Measurements from ENCODE around the gene HOXC10.

HOXC10 gene

DNA sequence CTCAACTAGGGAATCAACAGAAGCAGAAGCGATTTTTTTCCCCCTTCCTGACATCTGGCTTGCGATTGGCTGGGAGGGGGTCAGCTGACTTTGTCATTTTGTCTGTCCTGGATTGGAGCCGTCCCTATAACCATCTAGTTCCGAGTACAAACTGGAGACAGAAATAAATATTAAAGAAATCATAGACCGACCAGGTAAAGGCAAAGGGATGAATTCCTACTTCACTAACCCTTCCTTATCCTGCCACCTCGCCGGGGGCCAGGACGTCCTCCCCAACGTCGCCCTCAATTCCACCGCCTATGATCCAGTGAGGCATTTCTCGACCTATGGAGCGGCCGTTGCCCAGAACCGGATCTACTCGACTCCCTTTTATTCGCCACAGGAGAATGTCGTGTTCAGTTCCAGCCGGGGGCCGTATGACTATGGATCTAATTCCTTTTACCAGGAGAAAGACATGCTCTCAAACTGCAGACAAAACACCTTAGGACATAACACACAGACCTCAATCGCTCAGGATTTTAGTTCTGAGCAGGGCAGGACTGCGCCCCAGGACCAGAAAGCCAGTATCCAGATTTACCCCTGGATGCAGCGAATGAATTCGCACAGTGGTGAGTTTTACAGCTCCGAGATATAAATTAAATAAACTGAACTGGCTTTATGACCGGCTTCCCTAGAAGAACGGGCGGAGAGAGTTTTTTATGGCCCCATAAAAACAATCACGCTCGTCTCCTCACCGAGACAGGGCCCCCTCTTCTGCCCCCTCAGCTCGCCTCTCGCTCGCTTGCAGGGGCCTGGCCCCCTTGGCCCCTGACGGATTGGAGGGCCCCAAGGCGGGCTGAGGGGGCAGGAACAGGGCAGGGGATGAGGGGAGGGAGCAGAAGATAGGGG, 43.6 kb downstream of the HOXC10 start, which contains the start of gene HOXC6:
Gene HOXC6 (plus strand): TSS at position 127 of the 888 bp plus-strand sequence. CDS start 82 bp downstream, at position 209.
- no peak within 1 kb of the TSS for H3K4me3 Mint-ChIP-seq
- no peaks in the 10 kb centered on the region for H3K36me3 Mint-ChIP-seq (ENCODE audit: low read depth)
- intact Hi-C loops (cut with micrococcal nuclease): no loop called here
- H3K27me3 Mint-ChIP-seq: peaks cover 91% of the 10 kb centered on the region
- no peak within 1 kb of the TSS for H3K27ac Mint-ChIP-seq
- H3K9me3 Mint-ChIP-seq: peaks cover 7% of the 10 kb centered on the region
- H3K4me1 Mint-ChIP-seq (ENCODE audit: low read depth): peaks cover 24% of the 10 kb centered on the region

DNA sequence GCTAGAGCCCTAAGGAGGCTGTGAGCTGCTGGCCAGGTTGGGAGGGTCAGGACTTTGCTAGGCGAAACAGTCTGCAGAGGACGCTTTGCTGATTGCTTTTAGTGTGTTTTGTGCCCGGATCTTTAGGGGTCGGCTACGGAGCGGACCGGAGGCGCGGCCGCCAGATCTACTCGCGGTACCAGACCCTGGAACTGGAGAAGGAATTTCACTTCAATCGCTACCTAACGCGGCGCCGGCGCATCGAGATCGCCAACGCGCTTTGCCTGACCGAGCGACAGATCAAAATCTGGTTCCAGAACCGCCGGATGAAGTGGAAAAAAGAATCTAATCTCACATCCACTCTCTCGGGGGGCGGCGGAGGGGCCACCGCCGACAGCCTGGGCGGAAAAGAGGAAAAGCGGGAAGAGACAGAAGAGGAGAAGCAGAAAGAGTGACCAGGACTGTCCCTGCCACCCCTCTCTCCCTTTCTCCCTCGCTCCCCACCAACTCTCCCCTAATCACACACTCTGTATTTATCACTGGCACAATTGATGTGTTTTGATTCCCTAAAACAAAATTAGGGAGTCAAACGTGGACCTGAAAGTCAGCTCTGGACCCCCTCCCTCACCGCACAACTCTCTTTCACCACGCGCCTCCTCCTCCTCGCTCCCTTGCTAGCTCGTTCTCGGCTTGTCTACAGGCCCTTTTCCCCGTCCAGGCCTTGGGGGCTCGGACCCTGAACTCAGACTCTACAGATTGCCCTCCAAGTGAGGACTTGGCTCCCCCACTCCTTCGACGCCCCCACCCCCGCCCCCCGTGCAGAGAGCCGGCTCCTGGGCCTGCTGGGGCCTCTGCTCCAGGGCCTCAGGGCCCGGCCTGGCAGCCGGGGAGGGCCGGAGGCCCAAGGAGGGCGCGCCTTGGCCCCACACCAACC, 44.8 kb downstream of the HOXC10 start:
- Mint-ChIP-seq H3K36me3 (ENCODE audit: low read depth) (no peaks in the 10 kb centered on the region), H3K4me1 (ENCODE audit: low read depth) (peaks cover 24% of the 10 kb centered on the region), H3K27me3 (peaks cover 90% of the 10 kb centered on the region), H3K9me3 (peaks cover 7% of the 10 kb centered on the region), H3K27ac (no peak overlapping the region), H3K4me3 (no peak overlapping the region)
- intact Hi-C loops (cut with micrococcal nuclease): loop anchor here (5.0 kb wide), 1 partner anchor 98 kb away; no protein-coding TSS in a partner anchor

DNA sequence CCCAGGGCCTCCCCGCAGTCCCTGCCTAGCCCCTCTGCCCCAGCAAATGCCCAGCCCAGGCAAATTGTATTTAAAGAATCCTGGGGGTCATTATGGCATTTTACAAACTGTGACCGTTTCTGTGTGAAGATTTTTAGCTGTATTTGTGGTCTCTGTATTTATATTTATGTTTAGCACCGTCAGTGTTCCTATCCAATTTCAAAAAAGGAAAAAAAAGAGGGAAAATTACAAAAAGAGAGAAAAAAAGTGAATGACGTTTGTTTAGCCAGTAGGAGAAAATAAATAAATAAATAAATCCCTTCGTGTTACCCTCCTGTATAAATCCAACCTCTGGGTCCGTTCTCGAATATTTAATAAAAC, 45.5 kb downstream of the HOXC10 start:
- Mint-ChIP-seq H3K36me3 (ENCODE audit: low read depth) (no peaks in the 10 kb centered on the region), H3K4me1 (ENCODE audit: low read depth) (peaks cover 24% of the 10 kb centered on the region), H3K27me3 (peaks cover 93% of the 10 kb centered on the region), H3K4me3 (no peak overlapping the region), H3K9me3 (peaks cover 7% of the 10 kb centered on the region), H3K27ac (no peak overlapping the region)
- intact Hi-C loops (cut with micrococcal nuclease): loop anchor here (5.0 kb wide), 1 partner anchor 97 kb away; no protein-coding TSS in a partner anchor

DNA sequence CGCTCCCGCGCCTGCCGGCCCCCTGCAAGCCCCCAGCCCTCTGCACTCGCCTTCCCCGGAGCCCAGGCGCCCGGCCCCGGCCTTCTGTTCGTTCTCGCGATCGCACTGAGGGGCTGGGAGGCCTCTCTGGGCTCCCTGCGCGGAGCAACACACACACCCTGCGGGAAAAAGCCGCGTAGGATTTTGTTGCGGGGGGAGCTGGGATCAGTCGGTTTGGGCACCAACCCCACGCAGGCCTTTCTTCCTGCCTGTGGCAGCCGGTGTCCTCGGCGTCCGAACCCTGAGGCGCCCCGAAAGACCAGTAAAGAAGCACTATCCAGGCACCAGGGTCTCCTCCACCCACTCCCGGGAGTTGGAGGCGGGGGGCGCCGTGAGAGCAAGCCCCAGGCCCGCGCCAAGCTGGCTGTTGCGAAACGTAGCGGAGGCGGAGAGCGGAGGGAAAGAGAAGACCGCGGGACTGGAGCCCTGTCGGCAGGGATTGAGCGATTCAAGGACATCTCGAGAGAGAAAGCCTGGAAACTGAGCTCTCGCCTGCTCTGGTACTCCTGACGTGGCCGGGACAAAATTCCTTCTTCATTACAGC, 46.0 kb downstream of the HOXC10 start:
- Mint-ChIP-seq H3K9me3 (peaks cover 7% of the 10 kb centered on the region), H3K4me3 (no peak overlapping the region), H3K4me1 (ENCODE audit: low read depth) (peaks cover 24% of the 10 kb centered on the region), H3K27me3 (peaks cover 93% of the 10 kb centered on the region), H3K27ac (no peak overlapping the region), H3K36me3 (ENCODE audit: low read depth) (no peaks in the 10 kb centered on the region)
- intact Hi-C loops (cut with micrococcal nuclease): loop anchor here (5.0 kb wide), 1 partner anchor 96 kb away; no protein-coding TSS in a partner anchor

DNA sequence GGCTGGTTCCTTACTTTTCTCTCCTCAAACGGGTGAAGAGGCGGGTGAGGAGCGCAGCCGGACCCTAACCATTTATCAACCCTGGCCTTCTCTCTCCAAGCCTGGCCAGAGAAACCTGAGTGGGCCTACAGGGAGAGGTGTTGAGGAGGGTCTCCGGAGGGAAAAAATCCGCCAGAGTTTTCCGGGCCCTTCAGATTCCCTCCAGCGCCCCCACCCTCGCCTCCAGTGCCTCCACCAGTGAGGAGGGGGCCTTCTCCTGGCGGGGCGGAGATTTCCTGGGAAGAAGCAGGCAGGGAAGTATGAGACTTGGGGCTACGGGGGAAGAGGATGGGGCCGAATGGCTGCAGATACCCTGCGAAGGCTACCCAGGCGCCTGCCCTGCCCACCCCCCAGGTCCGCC, 46.5 kb downstream of the HOXC10 start:
- no peaks in the 10 kb centered on the region for H3K36me3 Mint-ChIP-seq (ENCODE audit: low read depth)
- peaks cover 7% of the 10 kb centered on the region for H3K9me3 Mint-ChIP-seq
- no peak overlapping the region for H3K27ac Mint-ChIP-seq
- peaks cover 93% of the 10 kb centered on the region for H3K27me3 Mint-ChIP-seq
- H3K4me3 Mint-ChIP-seq: no peak overlapping the region
- intact Hi-C loops (cut with micrococcal nuclease): loop anchor here (5.0 kb wide), 1 partner anchor 96 kb away; no protein-coding TSS in a partner anchor
- H3K4me1 Mint-ChIP-seq (ENCODE audit: low read depth): peaks cover 23% of the 10 kb centered on the region

DNA sequence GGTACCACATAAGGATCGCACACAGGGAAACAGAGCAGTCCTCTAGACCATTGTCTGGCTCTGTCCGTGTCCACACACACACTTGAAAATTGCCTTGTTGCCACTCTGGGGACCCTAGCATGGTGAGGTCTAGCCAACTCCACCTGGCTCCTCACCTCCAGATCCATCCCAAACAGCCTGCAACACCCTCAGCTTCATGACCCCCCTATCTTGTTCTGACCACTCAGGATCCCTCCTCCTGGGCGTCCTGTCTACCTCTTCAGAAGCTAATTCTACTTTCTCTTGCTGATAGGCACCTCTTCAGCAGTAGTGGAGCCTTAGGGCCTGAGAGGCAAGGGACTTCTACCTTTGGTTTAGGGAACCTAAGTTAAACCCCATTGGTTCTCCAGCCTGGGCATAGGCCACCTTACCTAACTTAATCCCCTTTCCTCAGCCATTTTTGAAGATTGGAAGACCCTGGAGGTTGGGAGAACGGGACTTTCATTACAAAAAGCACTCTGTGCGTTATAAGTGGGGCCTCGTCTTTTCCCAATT, 47.2 kb downstream of the HOXC10 start:
- no peaks in the 10 kb centered on the region for H3K36me3 Mint-ChIP-seq (ENCODE audit: low read depth)
- H3K27me3 Mint-ChIP-seq: peaks cover 93% of the 10 kb centered on the region
- peaks cover 7% of the 10 kb centered on the region for H3K9me3 Mint-ChIP-seq
- no peak overlapping the region for H3K27ac Mint-ChIP-seq
- H3K4me3 Mint-ChIP-seq: no peak overlapping the region
- H3K4me1 Mint-ChIP-seq (ENCODE audit: low read depth): peaks cover 16% of the 10 kb centered on the region
- intact Hi-C loops (cut with micrococcal nuclease): loop anchor here (2.0 to 5.0 kb wide), 2 partner anchors 95 to 159 kb away; no protein-coding TSS in a partner anchor

DNA sequence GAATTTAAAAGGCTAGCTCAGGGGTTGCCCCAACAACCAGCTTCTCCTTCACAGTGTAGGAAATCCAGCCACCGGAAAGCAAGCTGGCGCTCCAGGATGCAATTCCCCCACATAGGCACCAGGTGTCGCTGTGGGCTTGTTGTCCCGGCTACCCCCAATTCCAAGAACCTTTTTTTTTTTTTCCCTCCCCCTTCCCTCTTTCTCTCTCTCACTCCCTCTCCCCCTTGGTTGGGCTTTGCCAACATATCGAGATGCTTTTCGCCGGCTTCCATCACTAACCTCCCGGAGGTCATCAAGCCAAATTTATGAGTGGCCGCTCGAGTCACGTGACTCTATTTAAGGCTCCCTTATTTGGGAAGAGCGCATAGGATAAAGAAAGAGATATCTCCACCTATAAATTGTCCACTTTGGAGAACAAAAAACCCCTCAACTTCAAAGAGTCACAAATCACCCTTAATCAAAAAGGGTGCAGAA, 47.7 kb downstream of the HOXC10 start, which contains the start of gene HOXC5:
Gene HOXC5 (plus strand): TSS at position 424 of the 474 bp plus-strand sequence. CDS start 73 bp downstream, outside the sequence.
- peaks cover 15% of the 10 kb centered on the region for H3K4me1 Mint-ChIP-seq (ENCODE audit: low read depth)
- no peak within 1 kb of the TSS for H3K4me3 Mint-ChIP-seq
- peaks cover 7% of the 10 kb centered on the region for H3K9me3 Mint-ChIP-seq
- no peak within 1 kb of the TSS for H3K27ac Mint-ChIP-seq
- H3K27me3 Mint-ChIP-seq: peaks cover 93% of the 10 kb centered on the region
- H3K36me3 Mint-ChIP-seq (ENCODE audit: low read depth): no peaks in the 10 kb centered on the region
- intact Hi-C loops (cut with micrococcal nuclease): loop anchor here (2.0 to 5.0 kb wide), 2 partner anchors 95 to 158 kb away; no protein-coding TSS in a partner anchor

DNA sequence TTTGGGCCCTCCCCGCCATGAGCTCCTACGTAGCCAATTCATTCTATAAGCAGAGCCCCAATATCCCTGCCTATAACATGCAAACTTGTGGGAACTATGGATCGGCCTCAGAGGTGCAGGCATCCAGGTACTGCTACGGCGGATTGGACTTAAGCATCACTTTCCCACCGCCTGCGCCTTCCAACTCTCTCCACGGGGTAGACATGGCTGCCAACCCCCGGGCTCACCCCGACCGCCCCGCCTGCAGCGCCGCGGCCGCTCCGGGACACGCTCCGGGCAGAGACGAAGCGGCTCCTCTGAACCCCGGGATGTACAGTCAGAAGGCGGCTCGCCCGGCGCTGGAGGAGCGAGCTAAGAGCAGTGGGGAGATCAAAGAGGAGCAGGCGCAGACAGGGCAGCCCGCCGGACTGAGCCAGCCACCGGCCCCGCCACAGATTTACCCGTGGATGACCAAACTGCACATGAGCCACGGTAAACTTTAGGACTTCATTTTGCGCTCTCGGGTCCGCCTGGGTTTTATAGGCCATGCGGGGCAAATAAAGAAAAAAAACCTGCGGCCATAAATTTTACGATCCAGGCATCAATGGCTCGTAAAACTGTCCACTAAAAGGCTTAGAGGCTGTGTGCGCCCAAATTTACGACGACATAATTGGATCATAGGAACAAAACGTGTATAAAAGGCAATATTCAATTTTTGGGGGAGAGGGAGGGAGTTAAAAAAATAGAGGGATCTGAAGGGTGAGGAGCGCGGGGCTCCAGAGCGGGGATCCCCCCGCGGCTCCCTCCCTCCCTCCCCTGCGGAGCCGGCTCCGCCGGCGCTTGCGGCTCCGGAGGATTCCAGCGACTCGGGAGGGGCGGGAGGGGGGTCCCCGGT, 48.4 kb downstream of the HOXC10 start:
- Mint-ChIP-seq H3K9me3 (peaks cover 7% of the 10 kb centered on the region), H3K27me3 (peaks cover 94% of the 10 kb centered on the region), H3K27ac (no peak overlapping the region), H3K4me1 (ENCODE audit: low read depth) (peaks cover 14% of the 10 kb centered on the region), H3K36me3 (ENCODE audit: low read depth) (no peaks in the 10 kb centered on the region), H3K4me3 (no peak overlapping the region)
- intact Hi-C loops (cut with micrococcal nuclease): loop anchor here (2.0 to 5.0 kb wide), 2 partner anchors 94 to 157 kb away; no protein-coding TSS in a partner anchor

DNA sequence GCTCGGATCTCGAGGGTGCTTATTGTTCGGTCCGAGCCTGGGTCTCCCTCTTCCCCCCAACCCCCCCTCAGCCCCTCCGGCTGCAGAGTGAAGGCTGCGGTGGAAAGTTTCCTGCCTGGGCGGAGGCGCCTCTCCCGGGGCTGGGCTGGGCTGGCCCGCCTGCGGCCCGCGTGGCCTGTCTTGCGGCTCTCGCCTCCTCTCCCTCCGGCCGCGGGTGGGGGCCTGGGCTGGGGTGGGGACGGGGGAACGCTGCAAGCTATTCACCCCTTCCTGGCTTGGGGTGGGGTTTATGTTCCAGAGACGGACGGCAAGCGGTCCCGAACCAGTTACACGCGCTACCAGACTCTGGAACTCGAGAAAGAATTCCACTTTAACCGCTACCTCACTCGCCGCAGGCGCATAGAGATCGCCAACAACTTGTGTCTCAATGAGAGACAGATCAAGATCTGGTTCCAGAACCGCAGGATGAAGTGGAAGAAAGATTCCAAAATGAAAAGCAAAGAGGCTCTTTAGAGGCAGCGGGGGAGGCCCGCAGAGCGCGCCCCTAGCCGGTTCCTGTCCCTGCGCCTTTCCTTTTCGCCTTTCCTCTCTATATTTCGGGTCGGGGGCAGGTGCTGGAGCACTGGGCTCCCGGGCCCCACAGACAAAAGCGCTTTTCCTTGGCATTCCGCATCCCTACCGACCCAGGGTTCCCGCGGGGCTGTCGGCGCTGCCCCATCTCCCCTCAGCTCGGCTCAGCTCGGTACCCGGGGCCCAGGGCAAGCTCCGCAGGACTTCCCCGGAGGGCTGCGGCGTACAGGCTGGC, 49.2 kb downstream of the HOXC10 start:
- peaks cover 94% of the 10 kb centered on the region for H3K27me3 Mint-ChIP-seq
- peaks cover 10% of the 10 kb centered on the region for H3K4me1 Mint-ChIP-seq (ENCODE audit: low read depth)
- no peak overlapping the region for H3K4me3 Mint-ChIP-seq
- intact Hi-C loops (cut with micrococcal nuclease): loop anchor here (2.0 to 5.0 kb wide), 2 partner anchors 93 to 157 kb away; no protein-coding TSS in a partner anchor
- H3K9me3 Mint-ChIP-seq: peaks cover 7% of the 10 kb centered on the region
- no peak overlapping the region for H3K27ac Mint-ChIP-seq
- no peaks in the 10 kb centered on the region for H3K36me3 Mint-ChIP-seq (ENCODE audit: low read depth)

DNA sequence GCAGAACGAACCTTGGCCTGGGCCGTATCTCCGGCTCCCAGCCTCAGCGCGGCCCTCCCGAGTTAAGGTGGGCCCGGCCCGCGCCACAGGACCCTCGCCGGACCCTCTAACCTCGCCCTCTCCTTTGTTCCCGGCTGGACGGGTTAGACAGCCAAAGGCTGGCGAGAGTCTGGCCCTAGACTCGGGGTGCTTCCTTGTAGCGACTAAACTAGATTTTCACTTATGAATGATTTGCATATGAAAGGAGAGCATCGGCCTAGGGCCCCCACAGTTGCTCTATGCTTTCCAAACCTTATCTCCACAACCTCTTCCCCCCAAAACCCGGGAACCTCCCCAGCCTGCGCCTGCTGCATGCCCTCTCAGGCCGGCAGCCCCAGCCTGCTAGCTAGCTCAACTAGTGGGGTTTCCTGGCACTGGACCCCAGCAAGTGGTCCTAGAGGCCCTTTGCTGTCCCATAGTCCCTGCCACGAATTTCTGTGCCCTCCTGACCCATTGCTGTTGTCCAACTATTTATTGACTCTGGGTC, 49.9 kb downstream of the HOXC10 start:
- intact Hi-C loops (cut with micrococcal nuclease): loop anchor here (5.0 kb wide), 1 partner anchor 92 kb away; no protein-coding TSS in a partner anchor
- H3K9me3 Mint-ChIP-seq: peaks cover 7% of the 10 kb centered on the region

DNA sequence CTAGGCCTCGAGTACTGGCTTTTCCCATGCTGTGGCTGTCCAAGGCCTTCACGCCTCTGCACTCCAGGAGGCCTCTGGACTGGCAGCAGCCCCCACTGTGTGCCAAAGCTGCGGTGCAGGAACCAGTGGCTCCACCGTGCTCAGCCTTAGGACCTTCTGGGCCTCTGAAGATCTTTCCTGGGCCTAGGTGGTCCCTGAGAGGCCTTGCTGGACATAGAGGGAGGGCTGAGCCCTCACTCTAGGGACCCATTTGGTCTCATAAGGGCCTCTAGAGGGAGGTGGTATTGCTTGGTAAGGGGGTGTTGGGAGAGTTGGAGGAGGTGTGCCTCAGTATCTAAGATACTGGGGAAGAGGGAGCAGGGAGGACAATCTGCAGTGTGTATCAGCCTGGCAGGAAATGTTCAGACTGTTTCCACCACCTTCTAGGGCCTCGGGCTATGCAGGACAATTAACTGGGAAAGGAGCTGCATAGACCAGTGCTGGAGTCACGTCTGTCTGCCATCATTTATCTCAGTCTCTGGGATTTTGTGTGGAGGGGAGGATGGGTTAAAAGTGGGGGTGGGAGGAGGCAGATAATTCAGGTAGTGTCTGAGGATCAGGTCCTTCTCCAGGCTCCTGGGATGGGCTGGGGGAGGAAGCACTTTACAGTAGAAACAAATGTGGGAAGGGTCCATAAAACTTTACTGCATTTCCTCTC, 50.8 kb downstream of the HOXC10 start:
- no peaks in the 10 kb centered on the region for H3K36me3 Mint-ChIP-seq (ENCODE audit: low read depth)
- H3K27ac Mint-ChIP-seq: no peak overlapping the region
- H3K9me3 Mint-ChIP-seq: peaks cover 7% of the 10 kb centered on the region
- H3K4me3 Mint-ChIP-seq: no peak overlapping the region
- H3K27me3 Mint-ChIP-seq: peaks cover 97% of the 10 kb centered on the region
- H3K4me1 Mint-ChIP-seq (ENCODE audit: low read depth): peaks cover 5% of the 10 kb centered on the region
- intact Hi-C loops (cut with micrococcal nuclease): no loop called here

More for the DNA sequence above, 49.9 kb downstream of the HOXC10 start:
- H3K4me3 Mint-ChIP-seq: no peak overlapping the region
- no peak overlapping the region for H3K27ac Mint-ChIP-seq
- no peaks in the 10 kb centered on the region for H3K36me3 Mint-ChIP-seq (ENCODE audit: low read depth)
- peaks cover 5% of the 10 kb centered on the region for H3K4me1 Mint-ChIP-seq (ENCODE audit: low read depth)
- peaks cover 95% of the 10 kb centered on the region for H3K27me3 Mint-ChIP-seq
